Liver (tissue), 9 donors: ENCODE measurements around the gene FAM53B. TPM values are rescaled to one million over a fixed set of nuclear protein-coding genes. Genes with fewer than 3 reads are reported as not detected.

Experiments
- DNase-seq: peaks from one replicate; pipeline ENCODE4 v3.0.0-alpha.2; 2017; ENCODE audit warnings: low spot score
- H3K27ac ChIP-seq, 2 donors: one replicate each; pipeline ENCODE4 v1.7.0; 2013; ENCODE audit warnings: inconsistent platforms in 2 of 2, low read length in 2 of 2, control low read depth in 1 of 2, low read depth in 1 of 2, mild to moderate bottlenecking in 1 of 2
- H3K27me3 ChIP-seq, 4 donors: one replicate each; pipeline versions ENCODE4 v1.6.1 to v1.7.0; 2013; ENCODE audit warnings: low read length in 3 of 4, inconsistent platforms in 1 of 4, mild to moderate bottlenecking in 1 of 4, moderate library complexity in 1 of 4; ENCODE audit not compliant: control insufficient read depth in 4 of 4, insufficient read depth in 4 of 4
- H3K36me3 ChIP-seq, 4 donors: one replicate each; pipeline versions ENCODE4 v1.6.1 to v1.7.0; 2013; ENCODE audit warnings: low read length in 3 of 4, mild to moderate bottlenecking in 3 of 4, low read depth in 1 of 4, moderate library complexity in 1 of 4; ENCODE audit not compliant: control insufficient read depth in 4 of 4, insufficient read depth in 3 of 4
- H3K4me1 ChIP-seq, 4 donors: one replicate each; pipeline versions ENCODE4 v1.6.1 to v1.7.0; 2013; ENCODE audit warnings: low read length in 3 of 4, mild to moderate bottlenecking in 3 of 4, moderate library complexity in 1 of 4; ENCODE audit not compliant: control insufficient read depth in 4 of 4, insufficient read depth in 4 of 4
- H3K4me3 ChIP-seq, 3 donors: one replicate each; pipeline versions ENCODE4 v1.6.1 to v1.7.0; 2013; ENCODE audit warnings: low read length in 3 of 3, control low read depth in 1 of 3, low read depth in 1 of 3, mild to moderate bottlenecking in 1 of 3
- H3K9ac ChIP-seq, 2 donors: one replicate each; pipeline ENCODE4 v1.7.0; 2013; ENCODE audit warnings: low read length in 2 of 2, mild to moderate bottlenecking in 2 of 2, moderate library complexity in 2 of 2, control low read depth in 1 of 2, low read depth in 1 of 2
- H3K9me3 ChIP-seq, 4 donors: one replicate each; pipeline versions ENCODE4 v1.6.1 to v1.7.0; 2013; ENCODE audit warnings: low read length in 3 of 4; ENCODE audit not compliant: control insufficient read depth in 4 of 4
- ATF3 ChIP-seq: IDR thresholded peaks from 2 replicates; pipeline ENCODE4 v1.6.1; 2016; ENCODE audit warnings: antibody characterized with exemption
- CTCF ChIP-seq: fragments of 150-350 bp; IDR thresholded peaks from 2 replicates; pipeline ENCODE4 v1.5.1; 2017; ENCODE audit warnings: improper control_type of control experiment, low read depth, low read length; ENCODE audit not compliant: missing input control
- EGR1 ChIP-seq, 2 donors: IDR thresholded peaks; 2 replicates each; pipeline ENCODE4 v1.6.1; 2016 to 2018; ENCODE audit warnings: antibody characterized with exemption in 2 of 2, low read depth in 2 of 2
- FOXA1 ChIP-seq: IDR thresholded peaks from 2 replicates; pipeline ENCODE4 v1.6.1; 2016; ENCODE audit warnings: antibody characterized with exemption
- FOXA2 ChIP-seq: IDR thresholded peaks from 2 replicates; pipeline ENCODE4 v1.6.1; 2016; ENCODE audit warnings: antibody characterized with exemption
- GABPA ChIP-seq, 2 donors: IDR thresholded peaks in 1 of 2; conservative IDR thresholded peaks in 1 of 2; 2 replicates each; pipeline ENCODE4 v1.6.1; 2016; ENCODE audit warnings: antibody characterized with exemption in 2 of 2, mild to moderate bottlenecking in 1 of 2, moderate library complexity in 1 of 2
- HNF4A ChIP-seq, 2 donors: conservative IDR thresholded peaks; 2 replicates each; pipeline ENCODE4 v1.6.1; 2016; ENCODE audit warnings: antibody characterized with exemption in 2 of 2, mild to moderate bottlenecking in 2 of 2
- HNF4G ChIP-seq: IDR thresholded peaks from 2 replicates; pipeline ENCODE4 v1.6.1; 2016; ENCODE audit warnings: antibody characterized with exemption
- JUND ChIP-seq, 2 donors: IDR thresholded peaks; 2 replicates each; pipeline ENCODE4 v1.6.1; 2016; ENCODE audit warnings: antibody characterized with exemption in 2 of 2
- NR2F2 ChIP-seq: IDR thresholded peaks from 2 replicates; pipeline ENCODE4 v1.6.1; 2016; ENCODE audit warnings: antibody characterized with exemption
- RAD21 ChIP-seq, 2 donors: IDR thresholded peaks; 2 replicates each; pipeline ENCODE4 v1.6.1; 2016; ENCODE audit warnings: antibody characterized with exemption in 2 of 2, mild to moderate bottlenecking in 2 of 2
- REST ChIP-seq: IDR thresholded peaks from 2 replicates; pipeline ENCODE4 v1.6.1; 2016; ENCODE audit warnings: antibody characterized with exemption, mild to moderate bottlenecking
- RXRA ChIP-seq, 2 donors: IDR thresholded peaks; 2 replicates each; pipeline ENCODE4 v1.6.1; 2017 to 2018; ENCODE audit warnings: antibody characterized with exemption in 2 of 2, mild to moderate bottlenecking in 1 of 2
- SP1 ChIP-seq: IDR thresholded peaks from 2 replicates; pipeline ENCODE4 v1.6.1; 2018; ENCODE audit warnings: antibody characterized with exemption, mild to moderate bottlenecking
- TAF1 ChIP-seq: conservative IDR thresholded peaks from 2 replicates; pipeline ENCODE4 v1.6.1; 2016; ENCODE audit warnings: antibody characterized with exemption, mild to moderate bottlenecking
- YY1 ChIP-seq: IDR thresholded peaks from 2 replicates; pipeline ENCODE4 v1.6.1; 2016; ENCODE audit warnings: antibody characterized with exemption, mild to moderate bottlenecking
- ZBTB33 ChIP-seq: IDR thresholded peaks from 2 replicates; pipeline ENCODE4 v1.6.1; 2016; ENCODE audit warnings: antibody characterized with exemption
- WGBS: extraction: QIAGEN DNeasy Blood & Tissue Kit; methylation state at CpG from one replicate; pipeline ENCODE4 v1.1.7; 2013; 5-methylcytosine and 5-hydroxymethylcytosine counted together
- polyA plus RNA-seq, 2 donors: library from polyadenylated mRNA; stranded (reverse) in 1 of 2; unstranded in 1 of 2; fragments of 200-250 nt in 1 of 2; fragments of >200 nt in 1 of 2; fragmentation: Nextera tagmentation in 1 of 2; extraction: Ambion mirVana in 1 of 2; gene quantifications; one replicate each; pipeline versions ENCODE4 v1.2.1 to v1.2.3, GENCODE V29; 2013 to 2015
- total RNA-seq, 2 donors: library from RNA; depleted of rRNA; stranded (reverse); fragments of >200 nt; gene quantifications; one replicate each; pipeline ENCODE4 v1.2.3, GENCODE V29; 2014
- TF ChIP-seq, protein P1 (sequence below): IDR thresholded peaks from 2 replicates; pipeline ENCODE4 v1.6.1; 2016; ENCODE audit warnings: antibody characterized with exemption
- donor health status: healthy.
- donor health status: healthy.
- donor health status: healthy.
- donor health status: healthy.
- donor health status: healthy.

FAM53B gene
- total and polyA plus RNA-seq, 4 donors, result 1.1 to 24.0 (median 6.3) TPM

DNA sequence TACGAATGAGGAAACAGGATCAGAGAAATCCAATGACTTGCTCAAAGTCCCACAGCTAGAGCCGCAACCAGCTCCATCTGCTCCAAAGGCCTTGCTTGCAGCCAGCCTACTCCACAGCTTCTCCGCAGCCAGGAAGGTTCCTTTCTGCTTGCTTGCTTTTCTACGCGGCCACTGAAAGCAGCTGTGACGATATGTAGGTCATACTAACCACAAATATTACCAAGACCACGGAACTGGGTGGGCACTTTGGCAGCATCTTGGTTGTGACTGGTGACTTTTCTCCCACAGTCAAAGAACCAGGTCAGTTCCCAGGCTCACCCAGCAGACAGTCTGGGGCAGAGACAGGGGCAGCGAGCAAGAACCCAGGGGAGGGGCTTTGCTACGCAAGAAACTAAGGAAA lies 86.4 kb downstream of the FAM53B start:
- DNase-seq, result no peak
- H3K27ac ChIP-seq, result no peak overlapping the region
- H3K9ac ChIP-seq, result no peak overlapping the region
- no peaks in the 10 kb centered on the region for H3K9me3 ChIP-seq
- no peaks in the 10 kb centered on the region for H3K36me3 ChIP-seq
- 81% methylated on average over 9 of the region's 9 CpGs for WGBS
- no peak for TF ChIP-seq SP1
- no peak for TF ChIP-seq NR2F2
- no peak for TF ChIP-seq ATF3
- no peak for TF ChIP-seq RXRA (IDR thresholded peaks at IDR 0.05)
- TF ChIP-seq HNF4A (conservative IDR thresholded peaks at IDR 0.05), result no peak
- TF ChIP-seq HNF4G, result no peak
- TF ChIP-seq JUND (IDR thresholded peaks at IDR 0.05), result no peak
- no peak for TF ChIP-seq EGR1 (IDR thresholded peaks at IDR 0.05; ENCODE audit: low read depth in 2 of 2)
- TF ChIP-seq CTCF, result no peak
- TF ChIP-seq YY1, result no peak
- no peak for TF ChIP-seq TAF1
- TF ChIP-seq FOXA2, result no peak
- TF ChIP-seq ZBTB33, result no peak
- no peak for TF ChIP-seq GABPA (IDR thresholded peaks at IDR 0.05 in 1 of 2, conservative IDR thresholded peaks at IDR 0.05 in 1 of 2)
- TF ChIP-seq FOXA1, result no peak
- no peak for TF ChIP-seq REST
- no peak for TF ChIP-seq RAD21 (IDR thresholded peaks at IDR 0.05)
- TF ChIP-seq, protein P1, sequence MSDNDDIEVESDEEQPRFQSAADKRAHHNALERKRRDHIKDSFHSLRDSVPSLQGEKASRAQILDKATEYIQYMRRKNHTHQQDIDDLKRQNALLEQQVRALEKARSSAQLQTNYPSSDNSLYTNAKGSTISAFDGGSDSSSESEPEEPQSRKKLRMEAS, result no peak
- H3K4me3 ChIP-seq, result no peak overlapping the region
- H3K27me3 ChIP-seq, result no peaks in the 10 kb centered on the region
- H3K4me1 ChIP-seq, result no peaks in the 10 kb centered on the region
